ENCODE data around the gene RIMBP2.

DNA sequence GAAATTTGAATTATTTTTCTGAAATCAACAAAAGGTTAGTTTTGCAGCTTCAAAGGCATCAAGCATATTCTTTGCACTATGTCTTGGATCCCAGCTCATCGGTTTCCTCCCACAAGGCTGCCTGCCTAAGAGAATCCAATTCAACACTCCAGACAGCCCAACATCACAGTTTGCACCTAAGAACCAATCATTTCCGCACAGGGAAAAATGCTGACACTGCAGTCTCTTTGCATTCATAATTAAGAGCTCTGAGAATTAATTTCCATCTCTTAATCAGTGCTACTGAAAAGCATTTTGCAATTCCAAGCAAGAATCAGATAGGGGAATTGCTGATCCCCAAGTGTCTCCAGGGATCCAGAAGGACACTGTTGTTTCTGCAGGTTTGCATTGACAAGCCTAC lies 202.5 kb downstream of the RIMBP2 start:
- no peak for TF ChIP-seq POLR2A (conservative IDR thresholded peaks at IDR 0.05)
- no peak for TF ChIP-seq ZNF589 (CRISPR knock-in tag; IDR thresholded peaks at IDR 0.05; ENCODE audit: low read depth)

Measured in K562 (cell line).